ENCODE measurements around the gene TMEM255B. TPM values are rescaled to one million over a fixed set of nuclear protein-coding genes. Genes with fewer than 3 reads are reported as not detected.

TMEM255B gene
- total RNA-seq, 1 experiment from 2014 or later: 7.7 TPM

DNA sequence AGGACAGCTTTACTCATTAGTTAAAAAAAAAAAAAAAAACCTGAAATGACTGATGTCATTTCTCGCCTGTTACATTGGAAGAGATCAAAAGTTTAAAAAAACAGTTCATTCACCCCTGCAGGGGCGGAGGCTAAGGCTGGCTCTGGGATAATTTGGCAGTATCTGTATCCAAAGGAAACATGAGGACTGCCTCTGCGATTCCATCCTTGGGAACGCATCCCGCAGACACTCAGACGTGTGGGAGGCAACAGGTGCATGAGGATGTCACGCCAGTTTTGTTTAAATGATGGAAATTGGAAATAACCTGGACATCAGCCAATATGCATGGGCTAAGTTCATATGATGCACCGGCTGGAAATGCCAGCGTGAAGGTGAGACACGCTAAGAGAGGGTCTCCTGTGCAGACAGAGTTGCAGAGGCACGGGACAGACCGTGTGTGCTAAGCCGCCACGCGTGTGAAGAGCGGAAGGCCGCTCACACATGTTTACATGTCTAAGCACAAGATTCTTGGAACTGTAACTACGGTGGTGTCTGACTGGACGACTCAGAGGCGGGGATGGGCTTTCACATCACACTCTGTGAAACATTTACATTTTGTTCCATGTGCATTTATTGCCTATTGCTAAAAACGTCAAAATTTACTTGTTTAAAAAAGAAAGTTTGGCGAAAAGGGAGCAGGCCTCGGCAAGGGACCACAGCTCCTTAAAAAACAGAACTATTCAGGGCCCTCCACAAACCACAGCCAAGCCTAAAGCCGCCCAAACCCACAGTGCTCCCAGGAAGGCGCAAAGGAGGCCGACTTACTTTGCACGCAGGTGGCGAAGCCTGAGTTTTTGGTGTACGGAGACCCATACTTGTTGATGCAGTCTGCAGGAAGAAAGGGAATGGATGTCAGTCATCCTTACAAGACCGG is 87.0 kb downstream of the TMEM255B start:
- BruUV-seq (replicated peaks): no TSS peak
- CTCF ChIA-PET: no interaction called here
- Histone ChIP-seq H3K27ac (ENCODE audit: low read depth, low read length) (no peak overlapping the region), H3K79me2 (ENCODE audit: insufficient read depth, low read length) (peaks cover 46% of the 10 kb centered on the region), H3K36me3 (ENCODE audit: control insufficient read depth in 1 of 2, insufficient read depth in 2 of 2, low read length in 2 of 2) (peaks cover 0 to 7% of the 10 kb centered on the region in 2 experiments; a peak in 2 of 4 replicates), H3K4me3 (replicated peaks in 1 of 2; ENCODE audit: low read depth in 1 of 2, low read length in 2 of 2) (no peak overlapping the region), H3K9ac (ENCODE audit: low read length) (no peak overlapping the region), H3K4me2 (ENCODE audit: low read length) (no peak overlapping the region), H3K9me3 (ENCODE audit: control insufficient read depth in 1 of 2, insufficient read depth in 1 of 2, low read depth in 1 of 2, low read length in 2 of 2) (no peaks in the 10 kb centered on the region), H2AFZ (ENCODE audit: low read depth, low read length, poor library complexity, severe bottlenecking) (no peak overlapping the region), H3K27me3 (ENCODE audit: insufficient read depth, low read length) (no peaks in the 10 kb centered on the region), H3K4me1 (ENCODE audit: control insufficient read depth in 1 of 2, insufficient read depth in 2 of 2, low read length in 2 of 2) (peaks cover 13 to 25% of the 10 kb centered on the region in 2 experiments), H3K9me2 (ENCODE audit: insufficient read depth) (no peaks in the 10 kb centered on the region), H4K20me1 (ENCODE audit: insufficient read depth) (no peaks in the 10 kb centered on the region)
- POLR2A ChIA-PET: no interaction called here
- RAD21 ChIA-PET (ENCODE audit: low non-redundant PET in 1 of 2, low total read pairs in 2 of 2, uncharacterized antibody in 2 of 2, unreplicated experiment in 2 of 2): no interaction called here
- DNase-seq (ENCODE audit: low read depth, low spot score) (no peak), ATAC-seq (no peak)
- no peak for TF ChIP-seq CEBPB (IDR thresholded peaks at IDR 0.05; ENCODE audit: low read depth)
- TF ChIP-seq ELF1 (IDR thresholded peaks at IDR 0.05; ENCODE audit: borderline replicate concordance, low read depth): no peak
- TF ChIP-seq JUND (IDR thresholded peaks at IDR 0.05): no peak
- no peak for TF ChIP-seq EGR1 (IDR thresholded peaks at IDR 0.05; ENCODE audit: low read depth)
- TF ChIP-seq TCF7L2 (IDR thresholded peaks at IDR 0.05; ENCODE audit: borderline replicate concordance, extremely low read depth, insufficient read depth, insufficient read length): no peak
- no peak for TF ChIP-seq ZNF274 (IDR thresholded peaks at IDR 0.05; ENCODE audit: low read depth, low read length)
- no peak for TF ChIP-seq RAD21 (IDR thresholded peaks at IDR 0.05; ENCODE audit: low read depth)
- TF ChIP-seq, protein P1, sequence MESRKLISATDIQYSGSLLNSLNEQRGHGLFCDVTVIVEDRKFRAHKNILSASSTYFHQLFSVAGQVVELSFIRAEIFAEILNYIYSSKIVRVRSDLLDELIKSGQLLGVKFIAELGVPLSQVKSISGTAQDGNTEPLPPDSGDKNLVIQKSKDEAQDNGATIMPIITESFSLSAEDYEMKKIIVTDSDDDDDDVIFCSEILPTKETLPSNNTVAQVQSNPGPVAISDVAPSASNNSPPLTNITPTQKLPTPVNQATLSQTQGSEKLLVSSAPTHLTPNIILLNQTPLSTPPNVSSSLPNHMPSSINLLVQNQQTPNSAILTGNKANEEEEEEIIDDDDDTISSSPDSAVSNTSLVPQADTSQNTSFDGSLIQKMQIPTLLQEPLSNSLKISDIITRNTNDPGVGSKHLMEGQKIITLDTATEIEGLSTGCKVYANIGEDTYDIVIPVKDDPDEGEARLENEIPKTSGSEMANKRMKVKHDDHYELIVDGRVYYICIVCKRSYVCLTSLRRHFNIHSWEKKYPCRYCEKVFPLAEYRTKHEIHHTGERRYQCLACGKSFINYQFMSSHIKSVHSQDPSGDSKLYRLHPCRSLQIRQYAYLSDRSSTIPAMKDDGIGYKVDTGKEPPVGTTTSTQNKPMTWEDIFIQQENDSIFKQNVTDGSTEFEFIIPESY (IDR thresholded peaks at IDR 0.05; ENCODE audit: extremely low read depth, insufficient replicate concordance, low read length): no peak
- no peak for TF ChIP-seq EZH2phosphoT487 (IDR thresholded peaks at IDR 0.05; ENCODE audit: borderline replicate concordance)
- TF ChIP-seq CBX3 (IDR thresholded peaks at IDR 0.05; ENCODE audit: low read depth): no peak
- intact Hi-C loops (cut with micrococcal nuclease): no loop called here
